ENCODE measurements around the gene MYO1F.

DNA sequence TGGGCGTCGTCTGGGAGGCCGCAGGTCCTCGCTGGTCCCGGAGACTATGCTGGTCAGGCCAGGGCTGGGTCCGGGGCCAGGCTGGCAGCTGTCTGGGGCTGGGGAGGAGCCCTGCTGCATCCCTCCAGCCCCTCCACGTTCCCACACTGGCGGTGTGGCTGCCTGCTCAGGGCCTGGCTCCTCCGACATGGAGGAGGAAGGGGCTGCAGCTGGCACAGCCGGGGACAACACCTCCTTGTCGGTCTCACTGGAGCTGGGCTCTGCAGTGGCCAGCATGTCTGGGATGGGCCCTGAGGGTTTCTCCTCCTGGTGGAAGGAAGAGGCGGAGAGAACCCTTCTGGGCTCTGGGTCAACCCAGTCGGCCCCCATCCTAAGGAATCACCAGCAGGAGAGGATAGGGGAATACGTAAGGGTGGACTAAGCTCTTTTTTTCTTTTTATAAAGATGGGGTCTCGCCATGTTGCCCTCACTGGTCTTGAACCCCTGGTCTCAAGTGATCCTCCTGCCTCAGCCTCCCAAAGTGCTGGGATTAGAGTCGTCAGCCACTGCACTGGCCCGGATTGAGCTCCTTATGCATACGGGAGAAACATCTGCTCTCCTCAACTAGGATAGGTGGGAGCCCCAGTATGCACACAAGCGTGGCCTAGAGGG lies 64.1 kb downstream of the MYO1F start:
- TF ChIP-seq POLR2A (IDR thresholded peaks at IDR 0.05) = no peak
- TF ChIP-seq, protein P1, sequence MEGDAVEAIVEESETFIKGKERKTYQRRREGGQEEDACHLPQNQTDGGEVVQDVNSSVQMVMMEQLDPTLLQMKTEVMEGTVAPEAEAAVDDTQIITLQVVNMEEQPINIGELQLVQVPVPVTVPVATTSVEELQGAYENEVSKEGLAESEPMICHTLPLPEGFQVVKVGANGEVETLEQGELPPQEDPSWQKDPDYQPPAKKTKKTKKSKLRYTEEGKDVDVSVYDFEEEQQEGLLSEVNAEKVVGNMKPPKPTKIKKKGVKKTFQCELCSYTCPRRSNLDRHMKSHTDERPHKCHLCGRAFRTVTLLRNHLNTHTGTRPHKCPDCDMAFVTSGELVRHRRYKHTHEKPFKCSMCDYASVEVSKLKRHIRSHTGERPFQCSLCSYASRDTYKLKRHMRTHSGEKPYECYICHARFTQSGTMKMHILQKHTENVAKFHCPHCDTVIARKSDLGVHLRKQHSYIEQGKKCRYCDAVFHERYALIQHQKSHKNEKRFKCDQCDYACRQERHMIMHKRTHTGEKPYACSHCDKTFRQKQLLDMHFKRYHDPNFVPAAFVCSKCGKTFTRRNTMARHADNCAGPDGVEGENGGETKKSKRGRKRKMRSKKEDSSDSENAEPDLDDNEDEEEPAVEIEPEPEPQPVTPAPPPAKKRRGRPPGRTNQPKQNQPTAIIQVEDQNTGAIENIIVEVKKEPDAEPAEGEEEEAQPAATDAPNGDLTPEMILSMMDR (IDR thresholded peaks at IDR 0.05) = no peak
